GM23248 (cell line): Measurements from ENCODE around the gene ASIC4.

Experiments used
- EZH2 ChIP-seq: fragments of 200-600 bp; sonication (generic); IDR thresholded peaks from 2 replicates; pipeline ENCODE4 v1.6.1; 2018; ENCODE audit warnings: antibody characterized with exemption, mild to moderate bottlenecking; ENCODE audit not compliant: insufficient read depth, poor library complexity, severe bottlenecking
- EZH2phosphoT487 ChIP-seq: fragments of 200-600 bp; sonication (generic); IDR thresholded peaks from 2 replicates; pipeline ENCODE4 v1.6.1; 2018; ENCODE audit warnings: antibody characterized with exemption, moderate library complexity, mild to moderate bottlenecking, low read depth; ENCODE audit not compliant: insufficient read depth

- TF ChIP-seq EZH2phosphoT487 = no peak
- TF ChIP-seq EZH2 = no peak
These were observed 56.1 kb downstream of the ASIC4 start for GRCh38 chr2:219570194-219570923.
